ENCODE data around the gene CLPTM1.

Gene CLPTM1

GRCh38 chr19:44961821-44962220 lies 6.6 kb downstream of the CLPTM1 start:
- Histone ChIP-seq H3K9ac (ENCODE audit: low read length) (peak overlapping the region; percentile 43), H3K27me3 (ENCODE audit: low read length) (no peaks in the 10 kb centered on the region), H3K79me2 (ENCODE audit: insufficient read depth, low read length) (peaks cover 62% of the 10 kb centered on the region), H3K4me2 (ENCODE audit: low read depth, low read length, poor library complexity, severe bottlenecking) (peak overlapping the region; percentile 53), H3K27ac (ENCODE audit: low read depth, low read length) (peak overlapping the region; percentile 88), H3K9me3 (ENCODE audit: insufficient read depth, low read length) (no peaks in the 10 kb centered on the region), H3K4me3 (ENCODE audit: insufficient read depth, low read length, poor library complexity, severe bottlenecking) (no peak overlapping the region), H3K36me3 (ENCODE audit: low read length) (peaks cover 15% of the 10 kb centered on the region), H2AFZ (ENCODE audit: low read depth, low read length, severe bottlenecking) (no peak overlapping the region), H4K20me1 (ENCODE audit: low read depth, low read length) (no peaks in the 10 kb centered on the region), H3F3A (ENCODE audit: insufficient read depth) (peaks cover 13% of the 10 kb centered on the region), H3K9me2 (replicated peaks; ENCODE audit: insufficient read depth, low read length) (no peaks in the 10 kb centered on the region)
- TF ChIP-seq CTCF (IDR thresholded peaks at IDR 0.05; ENCODE audit: insufficient read depth, low read length, poor library complexity, severe bottlenecking) (no peak), EZH2phosphoT487 (conservative IDR thresholded peaks at IDR 0.05; ENCODE audit: low read length) (no peak)

- TF ChIP-seq EZH2phosphoT487 (conservative IDR thresholded peaks at IDR 0.05; ENCODE audit: low read length) (no peak), CTCF (IDR thresholded peaks at IDR 0.05; ENCODE audit: insufficient read depth, low read length, poor library complexity, severe bottlenecking) (no peak)
- Histone ChIP-seq H3K79me2 (ENCODE audit: insufficient read depth, low read length) (peaks cover 35% of the 10 kb centered on the region), H4K20me1 (ENCODE audit: low read depth, low read length) (no peaks in the 10 kb centered on the region), H3K27ac (ENCODE audit: low read depth, low read length) (no peak overlapping the region), H3F3A (ENCODE audit: insufficient read depth) (no peaks in the 10 kb centered on the region), H3K36me3 (ENCODE audit: low read length) (peaks cover 8% of the 10 kb centered on the region; the same call in 1 of the 2 replicates), H2AFZ (ENCODE audit: low read depth, low read length, severe bottlenecking) (no peak overlapping the region), H3K9me2 (replicated peaks; ENCODE audit: insufficient read depth, low read length) (no peaks in the 10 kb centered on the region), H3K9ac (ENCODE audit: low read length) (no peak overlapping the region), H3K4me3 (ENCODE audit: insufficient read depth, low read length, poor library complexity, severe bottlenecking) (no peak overlapping the region), H3K27me3 (ENCODE audit: low read length) (no peaks in the 10 kb centered on the region), H3K9me3 (ENCODE audit: insufficient read depth, low read length) (no peaks in the 10 kb centered on the region), H3K4me2 (ENCODE audit: low read depth, low read length, poor library complexity, severe bottlenecking) (no peak overlapping the region)
Measured at GRCh38 chr19:44968118-44968517, 12.9 kb downstream of the CLPTM1 start.

- H3K36me3 ChIP-seq (ENCODE audit: low read length) = peaks cover 8% of the 10 kb centered on the region; the same call in 1 of the 2 replicates
- no peak overlapping the region for H3K4me3 ChIP-seq (ENCODE audit: insufficient read depth, low read length, poor library complexity, severe bottlenecking)
- TF ChIP-seq CTCF (IDR thresholded peaks at IDR 0.05; ENCODE audit: insufficient read depth, low read length, poor library complexity, severe bottlenecking) (no peak), EZH2phosphoT487 (conservative IDR thresholded peaks at IDR 0.05; ENCODE audit: low read length) (no peak)
- no peak overlapping the region for H2AFZ ChIP-seq (ENCODE audit: low read depth, low read length, severe bottlenecking)
- H3K9ac ChIP-seq (ENCODE audit: low read length) = no peak overlapping the region
- peaks cover 35% of the 10 kb centered on the region for H3K79me2 ChIP-seq (ENCODE audit: insufficient read depth, low read length)
- no peaks in the 10 kb centered on the region for H3K9me3 ChIP-seq (ENCODE audit: insufficient read depth, low read length)
- no peak overlapping the region for H3K4me2 ChIP-seq (ENCODE audit: low read depth, low read length, poor library complexity, severe bottlenecking)
- no peaks in the 10 kb centered on the region for H4K20me1 ChIP-seq (ENCODE audit: low read depth, low read length)
- no peaks in the 10 kb centered on the region for H3F3A ChIP-seq (ENCODE audit: insufficient read depth)
- no peak overlapping the region for H3K27ac ChIP-seq (ENCODE audit: low read depth, low read length)
- no peaks in the 10 kb centered on the region for H3K9me2 ChIP-seq (replicated peaks; ENCODE audit: insufficient read depth, low read length)
- H3K27me3 ChIP-seq (ENCODE audit: low read length) = no peaks in the 10 kb centered on the region
Measured at GRCh38 chr19:44968670-44969069, 13.5 kb downstream of the CLPTM1 start.

All from SU-DHL-6 (cell line).